Measurements from ENCODE around the gene CNTROB.

DNA sequence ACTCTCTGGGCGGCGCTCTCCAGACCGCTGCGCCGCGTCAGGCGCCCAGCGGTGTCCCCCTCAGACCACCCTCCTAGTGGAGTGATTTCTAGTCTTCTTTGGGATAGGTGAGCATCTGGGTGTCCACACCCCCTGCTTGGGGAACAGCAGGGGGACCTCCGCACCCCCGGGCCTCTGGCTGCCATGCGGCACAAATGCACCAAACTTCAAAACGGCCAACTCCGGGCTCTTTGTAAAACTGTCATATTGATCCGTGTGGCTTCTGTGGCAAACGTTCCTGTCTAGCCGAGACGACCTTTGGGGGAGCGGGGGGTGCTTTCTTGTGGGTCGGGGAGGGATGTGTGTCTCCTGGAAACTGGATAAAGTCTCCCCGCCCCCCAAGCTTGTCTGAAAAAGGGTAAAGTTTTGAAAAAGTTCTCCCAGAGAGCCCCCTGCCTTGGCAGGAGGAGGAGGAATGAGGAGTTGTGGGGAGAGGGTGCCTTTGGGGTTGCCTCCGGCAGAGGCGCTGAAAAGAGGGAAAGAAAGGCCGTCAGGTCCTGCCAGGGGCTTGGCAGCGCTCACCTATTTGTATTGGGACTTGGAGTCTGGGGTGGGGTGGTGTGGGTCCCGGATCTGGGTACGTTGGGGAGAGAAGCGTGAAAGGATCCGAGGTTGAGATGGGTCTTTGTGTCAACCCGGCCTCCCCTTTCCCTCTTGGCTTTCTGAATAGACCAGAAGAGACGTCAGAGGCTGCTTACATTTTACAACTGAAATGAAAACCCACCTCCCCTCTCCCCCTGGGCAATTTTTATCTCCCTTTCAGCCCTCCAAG, 45.6 kb upstream of the CNTROB start:
- TF ChIP-seq, protein P1, sequence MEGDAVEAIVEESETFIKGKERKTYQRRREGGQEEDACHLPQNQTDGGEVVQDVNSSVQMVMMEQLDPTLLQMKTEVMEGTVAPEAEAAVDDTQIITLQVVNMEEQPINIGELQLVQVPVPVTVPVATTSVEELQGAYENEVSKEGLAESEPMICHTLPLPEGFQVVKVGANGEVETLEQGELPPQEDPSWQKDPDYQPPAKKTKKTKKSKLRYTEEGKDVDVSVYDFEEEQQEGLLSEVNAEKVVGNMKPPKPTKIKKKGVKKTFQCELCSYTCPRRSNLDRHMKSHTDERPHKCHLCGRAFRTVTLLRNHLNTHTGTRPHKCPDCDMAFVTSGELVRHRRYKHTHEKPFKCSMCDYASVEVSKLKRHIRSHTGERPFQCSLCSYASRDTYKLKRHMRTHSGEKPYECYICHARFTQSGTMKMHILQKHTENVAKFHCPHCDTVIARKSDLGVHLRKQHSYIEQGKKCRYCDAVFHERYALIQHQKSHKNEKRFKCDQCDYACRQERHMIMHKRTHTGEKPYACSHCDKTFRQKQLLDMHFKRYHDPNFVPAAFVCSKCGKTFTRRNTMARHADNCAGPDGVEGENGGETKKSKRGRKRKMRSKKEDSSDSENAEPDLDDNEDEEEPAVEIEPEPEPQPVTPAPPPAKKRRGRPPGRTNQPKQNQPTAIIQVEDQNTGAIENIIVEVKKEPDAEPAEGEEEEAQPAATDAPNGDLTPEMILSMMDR (conservative IDR thresholded peaks at IDR 0.05; ENCODE audit: low read depth, low read length), result no peak
- TF ChIP-seq EZH2 (IDR thresholded peaks at IDR 0.05; ENCODE audit: low read length, unreplicated experiment), result no peak

Data from PC-3 (cell line).